Measurements from ENCODE around the gene PFKFB2.

Gene PFKFB2

GRCh38 chr1:207025146-207025880 is 27.8 kb upstream of the PFKFB2 start:
- H3K9ac ChIP-seq (ENCODE audit: low read length) = no peak overlapping the region
- no peaks in the 10 kb centered on the region for H3K27me3 ChIP-seq (ENCODE audit: control insufficient read depth, insufficient read depth, low read length)
- H3K4me1 ChIP-seq (ENCODE audit: control insufficient read depth, insufficient read depth, low read length) = peaks cover 6% of the 10 kb centered on the region
- H3K36me3 ChIP-seq (ENCODE audit: control insufficient read depth, insufficient read depth, low read length) = no peaks in the 10 kb centered on the region
- no peak overlapping the region for H3K4me3 ChIP-seq (ENCODE audit: low read length)
- H3K27ac ChIP-seq (ENCODE audit: low read depth, low read length) = no peak overlapping the region

- Histone ChIP-seq H3K9ac (ENCODE audit: low read length) (no peak overlapping the region), H3K4me3 (ENCODE audit: low read length) (no peak overlapping the region), H3K4me1 (ENCODE audit: control insufficient read depth, insufficient read depth, low read length) (peaks cover 6% of the 10 kb centered on the region), H3K27ac (ENCODE audit: low read depth, low read length) (no peak overlapping the region), H3K27me3 (ENCODE audit: control insufficient read depth, insufficient read depth, low read length) (no peaks in the 10 kb centered on the region), H3K36me3 (ENCODE audit: control insufficient read depth, insufficient read depth, low read length) (no peaks in the 10 kb centered on the region)
Observed at GRCh38 chr1:207026104-207026534, 27.0 kb upstream of the PFKFB2 start.

GRCh38 chr1:207027206-207027777 is 25.8 kb upstream of the PFKFB2 start:
- H3K4me1 ChIP-seq (ENCODE audit: control insufficient read depth, insufficient read depth, low read length) = peaks cover 6% of the 10 kb centered on the region
- H3K4me3 ChIP-seq (ENCODE audit: low read length) = no peak overlapping the region
- H3K27me3 ChIP-seq (ENCODE audit: control insufficient read depth, insufficient read depth, low read length) = no peaks in the 10 kb centered on the region
- no peaks in the 10 kb centered on the region for H3K36me3 ChIP-seq (ENCODE audit: control insufficient read depth, insufficient read depth, low read length)
- H3K27ac ChIP-seq (ENCODE audit: low read depth, low read length) = no peak overlapping the region
- H3K9ac ChIP-seq (ENCODE audit: low read length) = no peak overlapping the region

DNA sequence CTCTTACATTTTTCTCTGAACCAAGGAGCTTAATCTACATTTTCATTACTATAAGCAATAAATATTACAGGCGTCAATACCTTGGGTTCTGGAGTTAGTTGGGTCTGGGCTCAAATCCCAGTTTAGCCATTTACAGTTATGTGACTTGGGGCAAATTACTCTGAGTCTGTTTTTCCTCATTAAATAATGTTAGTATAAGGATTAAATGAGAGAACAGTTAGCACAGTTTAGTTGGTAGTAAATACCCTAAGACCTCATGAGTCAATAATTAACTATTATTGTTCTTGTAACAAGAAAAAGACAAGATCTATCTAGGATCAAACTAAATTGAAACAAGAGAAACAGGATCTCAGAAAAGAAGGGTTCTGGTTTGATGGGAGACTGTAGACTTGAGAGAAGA is 25.2 kb upstream of the PFKFB2 start:
- H3K9ac ChIP-seq (ENCODE audit: low read length) = no peak overlapping the region
- no peaks in the 10 kb centered on the region for H3K27me3 ChIP-seq (ENCODE audit: control insufficient read depth, insufficient read depth, low read length)
- no peak overlapping the region for H3K27ac ChIP-seq (ENCODE audit: low read depth, low read length)
- H3K36me3 ChIP-seq (ENCODE audit: control insufficient read depth, insufficient read depth, low read length) = no peaks in the 10 kb centered on the region
- H3K4me3 ChIP-seq (ENCODE audit: low read length) = no peak overlapping the region
- H3K4me1 ChIP-seq (ENCODE audit: control insufficient read depth, insufficient read depth, low read length) = peaks cover 6% of the 10 kb centered on the region

DNA sequence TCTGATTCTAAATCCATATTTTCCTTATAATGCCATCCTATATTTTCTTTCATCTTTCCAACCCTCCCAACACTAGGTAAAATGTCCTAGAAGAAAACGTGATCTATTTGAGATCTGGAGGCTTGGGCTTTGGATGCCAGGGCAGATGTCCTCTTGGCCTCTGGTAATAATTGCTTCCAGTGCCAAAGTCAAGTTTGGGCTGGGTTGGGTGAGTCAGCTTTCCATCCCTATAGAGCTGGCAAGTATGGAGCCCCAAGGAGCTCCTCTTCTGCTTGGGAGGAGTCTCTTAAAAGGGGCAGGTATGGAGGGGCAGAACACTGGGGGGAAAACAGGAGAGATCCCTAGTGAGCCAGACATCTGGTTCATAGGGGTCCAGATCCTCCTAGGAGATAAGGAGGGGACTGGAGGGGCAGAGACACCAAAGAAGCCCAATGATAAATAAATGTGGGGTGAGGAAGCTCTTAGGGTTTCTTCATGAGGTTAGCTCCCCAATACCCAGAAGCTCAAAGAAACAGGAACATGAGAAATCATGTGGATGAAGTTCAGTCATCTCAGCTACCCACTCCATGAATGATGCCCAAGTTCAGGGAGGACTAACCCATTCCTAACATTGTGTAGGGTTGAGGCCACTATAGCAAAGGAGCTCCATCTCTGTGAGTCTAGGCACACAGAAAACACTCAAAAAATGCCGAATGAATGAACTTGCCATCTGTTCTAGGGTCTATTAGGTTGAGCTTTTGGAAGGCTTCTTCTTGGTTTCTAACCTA is 24.0 kb upstream of the PFKFB2 start:
- no peak overlapping the region for H3K9ac ChIP-seq (ENCODE audit: low read length)
- H3K27ac ChIP-seq (ENCODE audit: low read depth, low read length) = no peak overlapping the region
- no peaks in the 10 kb centered on the region for H3K36me3 ChIP-seq (ENCODE audit: control insufficient read depth, insufficient read depth, low read length)
- H3K4me1 ChIP-seq (ENCODE audit: control insufficient read depth, insufficient read depth, low read length) = peaks cover 6% of the 10 kb centered on the region
- no peak overlapping the region for H3K4me3 ChIP-seq (ENCODE audit: low read length)
- no peaks in the 10 kb centered on the region for H3K27me3 ChIP-seq (ENCODE audit: control insufficient read depth, insufficient read depth, low read length)

DNA sequence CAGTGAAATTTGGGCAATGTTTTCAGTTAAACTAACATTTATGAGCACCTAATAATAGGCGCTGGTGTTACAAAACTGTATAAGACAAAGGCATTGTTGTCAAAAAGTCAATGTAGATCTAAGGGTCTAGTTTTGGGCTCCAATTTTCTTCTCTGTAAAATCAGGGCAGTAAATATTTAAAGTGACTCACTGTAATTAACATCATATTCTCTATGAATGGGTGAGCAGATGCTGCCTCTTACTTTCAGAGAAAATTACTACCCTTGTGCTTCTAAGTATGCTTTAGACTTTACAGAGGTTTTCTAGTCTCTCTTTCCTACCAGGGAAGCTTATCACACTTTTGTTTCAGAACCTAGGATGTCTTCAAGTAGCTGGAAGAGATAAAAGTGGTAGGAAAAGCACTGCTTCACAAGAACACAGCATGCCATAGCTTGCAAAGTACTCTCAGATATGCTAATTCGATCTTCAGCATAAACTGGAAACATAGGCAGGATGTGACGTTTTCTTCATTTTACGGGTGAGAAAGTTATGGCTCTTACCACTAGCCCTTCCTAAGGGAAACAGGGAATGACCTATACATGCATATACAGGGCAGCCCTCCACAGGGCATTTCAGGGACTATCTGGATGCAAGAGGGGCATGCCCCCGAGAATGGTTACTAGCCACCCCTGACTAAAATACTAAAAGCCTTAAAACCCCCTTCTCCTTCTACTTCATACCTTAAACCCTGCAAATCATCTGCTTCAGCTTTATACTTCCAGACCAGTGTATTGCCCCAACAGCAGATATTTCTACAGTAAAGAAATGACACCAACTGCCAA is 23.2 kb upstream of the PFKFB2 start:
- no peak overlapping the region for H3K4me3 ChIP-seq (ENCODE audit: low read length)
- H3K27ac ChIP-seq (ENCODE audit: low read depth, low read length) = no peak overlapping the region
- no peaks in the 10 kb centered on the region for H3K27me3 ChIP-seq (ENCODE audit: control insufficient read depth, insufficient read depth, low read length)
- H3K36me3 ChIP-seq (ENCODE audit: control insufficient read depth, insufficient read depth, low read length) = no peaks in the 10 kb centered on the region
- no peak overlapping the region for H3K9ac ChIP-seq (ENCODE audit: low read length)
- H3K4me1 ChIP-seq (ENCODE audit: control insufficient read depth, insufficient read depth, low read length) = peaks cover 6% of the 10 kb centered on the region

GRCh38 chr1:207030522-207031009 is 22.5 kb upstream of the PFKFB2 start:
- Histone ChIP-seq H3K4me1 (ENCODE audit: control insufficient read depth, insufficient read depth, low read length) (peaks cover 3% of the 10 kb centered on the region), H3K27ac (ENCODE audit: low read depth, low read length) (no peak overlapping the region), H3K36me3 (ENCODE audit: control insufficient read depth, insufficient read depth, low read length) (no peaks in the 10 kb centered on the region), H3K27me3 (ENCODE audit: control insufficient read depth, insufficient read depth, low read length) (no peaks in the 10 kb centered on the region), H3K4me3 (ENCODE audit: low read length) (peak overlapping the region; percentile 38), H3K9ac (ENCODE audit: low read length) (no peak overlapping the region)

- Histone ChIP-seq H3K27ac (ENCODE audit: low read depth, low read length) (no peak overlapping the region), H3K9ac (ENCODE audit: low read length) (no peak overlapping the region), H3K4me1 (ENCODE audit: control insufficient read depth, insufficient read depth, low read length) (no peaks in the 10 kb centered on the region), H3K4me3 (ENCODE audit: low read length) (peak overlapping the region; percentile 38), H3K27me3 (ENCODE audit: control insufficient read depth, insufficient read depth, low read length) (no peaks in the 10 kb centered on the region), H3K36me3 (ENCODE audit: control insufficient read depth, insufficient read depth, low read length) (no peaks in the 10 kb centered on the region)
Observed at GRCh38 chr1:207031016-207031415, 22.1 kb upstream of the PFKFB2 start.

DNA sequence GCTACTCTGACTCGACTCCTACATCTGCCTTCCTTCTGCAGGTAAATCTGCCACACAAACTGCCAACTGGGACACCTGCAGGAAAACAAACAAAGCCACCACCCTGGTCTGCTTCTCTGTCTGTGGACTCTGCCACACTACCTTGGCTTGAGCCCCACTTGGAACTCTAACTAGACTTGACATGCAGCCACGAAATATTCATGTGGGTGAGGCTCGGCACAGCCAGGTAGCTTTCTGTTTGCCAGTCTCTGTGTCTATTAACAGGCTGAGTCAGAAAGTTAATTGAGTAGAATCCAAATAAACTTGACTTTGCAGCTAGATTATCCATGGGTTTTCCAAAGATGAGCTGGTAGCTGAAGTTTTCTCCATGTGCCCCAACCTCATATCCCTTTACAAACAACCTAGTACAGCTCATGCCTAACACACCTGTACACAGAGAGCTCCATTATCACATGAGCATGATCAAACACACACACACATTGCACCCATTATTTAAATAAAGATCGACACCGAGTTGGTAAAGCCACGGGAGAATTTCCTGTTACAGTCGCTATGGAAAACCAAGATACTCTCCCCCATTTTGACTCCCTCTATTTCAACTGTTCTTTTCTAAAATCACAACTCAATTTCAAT is 21.3 kb upstream of the PFKFB2 start:
- no peaks in the 10 kb centered on the region for H3K4me1 ChIP-seq (ENCODE audit: control insufficient read depth, insufficient read depth, low read length)
- no peaks in the 10 kb centered on the region for H3K36me3 ChIP-seq (ENCODE audit: control insufficient read depth, insufficient read depth, low read length)
- H3K27me3 ChIP-seq (ENCODE audit: control insufficient read depth, insufficient read depth, low read length) = no peaks in the 10 kb centered on the region
- no peak overlapping the region for H3K9ac ChIP-seq (ENCODE audit: low read length)
- H3K27ac ChIP-seq (ENCODE audit: low read depth, low read length) = no peak overlapping the region
- peak overlapping the region; percentile 38 for H3K4me3 ChIP-seq (ENCODE audit: low read length)

DNA sequence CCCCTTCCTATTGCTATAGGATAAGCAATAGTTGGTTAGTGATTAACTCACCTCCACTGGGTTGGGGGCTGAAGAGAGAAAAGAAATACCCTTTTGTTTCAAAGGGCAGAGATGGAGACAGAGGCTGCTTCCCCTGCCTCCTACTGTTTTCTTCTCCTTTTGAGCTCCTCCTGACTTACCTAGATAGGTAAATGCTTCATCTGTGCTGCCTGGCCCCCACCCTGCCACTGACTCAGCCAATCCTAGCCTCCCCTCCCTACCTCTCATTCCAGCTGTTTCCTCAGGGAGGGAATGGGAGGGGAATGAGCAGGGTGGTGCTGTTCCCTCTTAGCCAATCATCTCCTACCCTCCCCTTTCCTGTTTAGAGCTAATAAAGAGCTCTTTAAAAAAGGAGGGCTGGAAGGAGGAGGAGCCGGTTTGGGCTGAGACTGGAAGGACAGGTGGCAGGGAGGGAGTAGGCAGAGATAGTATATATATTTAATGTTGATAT is 20.5 kb upstream of the PFKFB2 start, which contains the start of gene C1orf116:
Gene C1orf116 (minus strand): TSS at position 229 of the 490 bp plus-strand sequence. CDS start 5,158 bp downstream, outside the sequence.
- Histone ChIP-seq H3K4me3 (ENCODE audit: low read length) (peak within 1 kb of the TSS; percentile 47), H3K4me1 (ENCODE audit: control insufficient read depth, insufficient read depth, low read length) (no peaks in the 10 kb centered on the region), H3K27me3 (ENCODE audit: control insufficient read depth, insufficient read depth, low read length) (no peaks in the 10 kb centered on the region), H3K9ac (ENCODE audit: low read length) (no peak within 1 kb of the TSS), H3K27ac (ENCODE audit: low read depth, low read length) (no peak within 1 kb of the TSS), H3K36me3 (ENCODE audit: control insufficient read depth, insufficient read depth, low read length) (no peaks in the 10 kb centered on the region)

DNA sequence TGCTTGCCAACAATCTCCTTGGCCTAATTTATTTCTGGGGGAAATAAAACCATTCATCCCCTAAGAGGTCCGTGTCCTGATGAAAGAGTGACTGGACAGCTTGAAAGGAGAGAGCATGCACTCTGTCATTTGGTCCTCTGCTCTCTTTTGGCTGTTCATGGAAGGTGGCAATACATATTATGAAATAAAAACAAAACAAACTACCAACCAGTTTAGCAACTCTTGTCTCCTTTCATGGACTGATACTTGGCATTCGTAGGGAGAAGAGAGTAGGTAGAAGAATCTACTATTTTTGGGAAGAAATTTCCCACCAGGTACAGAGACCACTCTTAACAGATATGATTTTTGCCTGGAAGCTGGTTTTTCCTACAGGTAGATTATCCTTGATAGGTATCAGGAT is 19.8 kb upstream of the PFKFB2 start:
- Histone ChIP-seq H3K27me3 (ENCODE audit: control insufficient read depth, insufficient read depth, low read length) (no peaks in the 10 kb centered on the region), H3K27ac (ENCODE audit: low read depth, low read length) (no peak overlapping the region), H3K36me3 (ENCODE audit: control insufficient read depth, insufficient read depth, low read length) (no peaks in the 10 kb centered on the region), H3K9ac (ENCODE audit: low read length) (no peak overlapping the region), H3K4me3 (ENCODE audit: low read length) (no peak overlapping the region), H3K4me1 (ENCODE audit: control insufficient read depth, insufficient read depth, low read length) (no peaks in the 10 kb centered on the region)

Data from rectal smooth muscle tissue (tissue), 1 donor.